C4-2B (cell line): ENCODE results near the gene SENP3.

Experiments used
- ZFX ChIP-seq: fragments of 450-650 bp; IDR thresholded peaks from 2 replicates; pipeline ENCODE4 v1.6.1; 2017
- TF ChIP-seq, protein P1 (sequence below): fragments of 450-650 bp; conservative IDR thresholded peaks from 2 replicates; pipeline ENCODE4 v1.5.1; 2017; ENCODE audit warnings: mild to moderate bottlenecking

DNA sequence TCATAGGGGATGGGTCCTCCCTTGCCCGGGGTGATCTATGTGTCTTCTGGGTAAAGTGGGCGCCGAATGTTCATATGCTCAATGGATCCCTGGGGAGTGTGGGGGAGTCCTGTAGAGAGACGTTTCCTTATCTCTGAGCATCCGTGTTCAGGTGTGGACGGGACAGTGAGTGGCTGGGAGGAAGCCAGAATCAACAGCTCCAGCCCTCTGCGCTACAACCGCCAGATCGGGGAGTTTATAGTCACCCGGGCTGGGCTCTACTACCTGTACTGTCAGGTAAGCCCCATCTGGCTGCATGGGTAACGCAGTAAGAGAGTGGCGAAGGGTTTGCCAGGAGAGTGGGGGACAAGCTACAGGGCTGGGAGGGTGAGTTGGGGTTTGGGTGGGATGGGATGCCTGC lies 5.1 kb upstream of the SENP3 start:
- TF ChIP-seq, protein P1, sequence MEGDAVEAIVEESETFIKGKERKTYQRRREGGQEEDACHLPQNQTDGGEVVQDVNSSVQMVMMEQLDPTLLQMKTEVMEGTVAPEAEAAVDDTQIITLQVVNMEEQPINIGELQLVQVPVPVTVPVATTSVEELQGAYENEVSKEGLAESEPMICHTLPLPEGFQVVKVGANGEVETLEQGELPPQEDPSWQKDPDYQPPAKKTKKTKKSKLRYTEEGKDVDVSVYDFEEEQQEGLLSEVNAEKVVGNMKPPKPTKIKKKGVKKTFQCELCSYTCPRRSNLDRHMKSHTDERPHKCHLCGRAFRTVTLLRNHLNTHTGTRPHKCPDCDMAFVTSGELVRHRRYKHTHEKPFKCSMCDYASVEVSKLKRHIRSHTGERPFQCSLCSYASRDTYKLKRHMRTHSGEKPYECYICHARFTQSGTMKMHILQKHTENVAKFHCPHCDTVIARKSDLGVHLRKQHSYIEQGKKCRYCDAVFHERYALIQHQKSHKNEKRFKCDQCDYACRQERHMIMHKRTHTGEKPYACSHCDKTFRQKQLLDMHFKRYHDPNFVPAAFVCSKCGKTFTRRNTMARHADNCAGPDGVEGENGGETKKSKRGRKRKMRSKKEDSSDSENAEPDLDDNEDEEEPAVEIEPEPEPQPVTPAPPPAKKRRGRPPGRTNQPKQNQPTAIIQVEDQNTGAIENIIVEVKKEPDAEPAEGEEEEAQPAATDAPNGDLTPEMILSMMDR, result no peak
- TF ChIP-seq ZFX, result no peak
